ENCODE measurements around the gene BMPR1A. TPM values are rescaled to one million over a fixed set of nuclear protein-coding genes. Genes with fewer than 3 reads are reported as not detected.

BMPR1A gene
- total and polyA plus RNA-seq, 4 donors = 3.8 to 66.2 (median 19.7) TPM

DNA sequence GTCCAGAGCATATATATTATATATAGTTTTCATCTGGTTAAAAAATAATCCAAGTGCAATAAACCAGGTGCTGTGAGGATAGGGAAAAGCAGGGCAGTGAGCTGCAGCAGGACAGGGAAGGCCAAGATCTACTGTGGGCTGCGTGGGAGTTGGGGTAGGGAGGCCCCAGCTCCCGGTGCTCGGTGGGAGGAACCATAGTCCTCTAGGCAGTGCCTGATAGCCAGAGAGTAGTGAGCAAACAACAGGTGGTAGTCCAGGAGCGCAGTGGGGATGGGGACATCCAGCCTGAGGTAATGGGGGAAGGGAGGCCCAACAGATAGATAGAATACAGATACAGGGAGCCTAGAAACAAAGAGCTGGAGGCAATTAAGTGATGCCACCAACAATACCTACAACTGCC lies 4.1 kb upstream of the BMPR1A start:
- Histone ChIP-seq H3K4me1 (ENCODE audit: control insufficient read depth in 5 of 5, insufficient read depth in 5 of 5, low read length in 5 of 5) (peaks cover 4 to 27% (median 7%) of the 10 kb centered on the region in 5 donors), H3K27me3 (ENCODE audit: control insufficient read depth in 3 of 3, insufficient read depth in 3 of 3, low read length in 2 of 3) (peaks cover 0 to 4% (median 0%) of the 10 kb centered on the region in 3 donors), H3K27ac (ENCODE audit: low read depth in 1 of 2, low read length in 1 of 2) (peak overlapping the region in 1 of 2 donors; percentile 2), H3K9ac (ENCODE audit: insufficient read depth in 1 of 2, low read length in 2 of 2) (no peak overlapping the region), H3K4me3 (no peak overlapping the region), H3K9me3 (ENCODE audit: control insufficient read depth in 4 of 4, insufficient read depth in 3 of 4, low read length in 3 of 4) (no peaks in the 10 kb centered on the region), H3K36me3 (ENCODE audit: control insufficient read depth in 4 of 4, insufficient read depth in 4 of 4, low read length in 4 of 4) (no peaks in the 10 kb centered on the region)
- DNase-seq (no peak), ATAC-seq (ENCODE audit: insufficient read depth, low FRiP score) (no peak)
- 76 to 84% methylated on average over 4 of the region's 4 CpGs for WGBS, 2 donors
- TF ChIP-seq, protein P1, sequence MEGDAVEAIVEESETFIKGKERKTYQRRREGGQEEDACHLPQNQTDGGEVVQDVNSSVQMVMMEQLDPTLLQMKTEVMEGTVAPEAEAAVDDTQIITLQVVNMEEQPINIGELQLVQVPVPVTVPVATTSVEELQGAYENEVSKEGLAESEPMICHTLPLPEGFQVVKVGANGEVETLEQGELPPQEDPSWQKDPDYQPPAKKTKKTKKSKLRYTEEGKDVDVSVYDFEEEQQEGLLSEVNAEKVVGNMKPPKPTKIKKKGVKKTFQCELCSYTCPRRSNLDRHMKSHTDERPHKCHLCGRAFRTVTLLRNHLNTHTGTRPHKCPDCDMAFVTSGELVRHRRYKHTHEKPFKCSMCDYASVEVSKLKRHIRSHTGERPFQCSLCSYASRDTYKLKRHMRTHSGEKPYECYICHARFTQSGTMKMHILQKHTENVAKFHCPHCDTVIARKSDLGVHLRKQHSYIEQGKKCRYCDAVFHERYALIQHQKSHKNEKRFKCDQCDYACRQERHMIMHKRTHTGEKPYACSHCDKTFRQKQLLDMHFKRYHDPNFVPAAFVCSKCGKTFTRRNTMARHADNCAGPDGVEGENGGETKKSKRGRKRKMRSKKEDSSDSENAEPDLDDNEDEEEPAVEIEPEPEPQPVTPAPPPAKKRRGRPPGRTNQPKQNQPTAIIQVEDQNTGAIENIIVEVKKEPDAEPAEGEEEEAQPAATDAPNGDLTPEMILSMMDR (IDR thresholded peaks at IDR 0.05; ENCODE audit: control extremely low read depth, extremely low read depth) = no peak

DNA sequence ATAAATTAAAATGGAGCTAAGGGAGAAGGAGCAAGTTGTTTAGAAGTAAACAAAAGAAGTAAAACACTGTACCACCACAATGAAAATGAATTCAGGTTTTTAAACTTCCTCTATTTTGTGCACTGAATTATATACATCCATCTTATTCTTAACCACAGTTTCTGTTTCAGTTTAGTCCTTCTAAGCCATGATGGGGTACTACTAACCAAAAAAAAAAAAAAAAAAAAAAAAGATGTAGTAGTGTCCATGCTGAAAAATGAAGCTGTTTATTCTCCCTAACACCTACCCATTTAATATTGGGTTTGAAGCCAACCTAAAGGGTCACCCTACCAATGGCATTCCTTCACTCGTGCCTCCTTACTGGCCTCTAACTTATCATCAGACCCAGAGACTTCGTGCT lies 3.4 kb upstream of the BMPR1A start:
- 85 to 89% methylated on average over 2 of the region's 2 CpGs for WGBS, 2 donors

DNA sequence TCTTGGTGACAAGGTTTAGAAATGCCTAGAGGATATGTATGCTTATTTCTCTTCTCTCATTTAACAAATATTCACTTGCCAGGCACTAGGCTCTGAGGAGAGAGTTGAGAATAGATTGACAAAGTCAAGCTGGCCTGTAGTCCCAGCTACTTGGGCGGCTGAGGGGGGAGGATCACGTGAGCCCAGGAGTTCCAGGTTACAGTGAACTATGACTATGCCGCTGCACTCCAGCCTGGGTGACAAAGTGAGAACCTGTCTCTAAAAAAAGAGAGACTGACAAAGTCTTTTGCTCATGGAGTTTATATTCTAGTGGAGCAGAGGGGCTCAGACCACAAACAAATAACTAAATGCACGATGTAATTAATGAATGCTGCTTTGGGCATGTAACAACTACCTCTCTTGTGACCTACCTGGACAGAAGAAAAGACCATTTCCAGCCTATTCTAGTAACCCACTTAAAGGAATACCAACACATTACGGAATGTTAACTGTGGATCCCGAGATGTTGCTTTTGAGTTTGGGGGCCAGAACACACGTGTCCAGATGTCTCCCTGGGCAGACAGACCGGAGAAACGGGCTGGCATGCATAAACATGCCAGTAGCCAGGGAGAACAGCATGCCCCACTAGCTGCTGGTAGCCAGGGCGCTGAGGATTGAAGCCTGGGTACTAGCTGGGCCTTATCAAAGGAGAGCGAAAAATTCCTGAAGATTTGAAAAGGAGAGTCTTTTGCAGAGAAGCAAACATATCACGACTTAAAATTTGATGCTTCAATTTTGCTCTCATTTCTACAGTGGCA lies 2.6 kb upstream of the BMPR1A start:
- DNase-seq (peak in 2 of 3 donors; percentile 28 to 40), ATAC-seq (ENCODE audit: insufficient read depth, low FRiP score) (no peak)
- TF ChIP-seq, protein P1 (IDR thresholded peaks at IDR 0.05; ENCODE audit: control extremely low read depth, extremely low read depth) = no peak
- Histone ChIP-seq H3K27ac (ENCODE audit: low read depth in 1 of 2, low read length in 1 of 2) (peak overlapping the region in 1 of 2 donors; percentile 89), H3K36me3 (ENCODE audit: control insufficient read depth in 4 of 4, insufficient read depth in 4 of 4, low read length in 4 of 4) (no peaks in the 10 kb centered on the region), H3K4me3 (no peak overlapping the region), H3K27me3 (ENCODE audit: control insufficient read depth in 3 of 3, insufficient read depth in 3 of 3, low read length in 2 of 3) (peaks cover 0 to 4% (median 0%) of the 10 kb centered on the region in 3 donors), H3K9me3 (ENCODE audit: control insufficient read depth in 4 of 4, insufficient read depth in 3 of 4, low read length in 3 of 4) (no peaks in the 10 kb centered on the region), H3K9ac (ENCODE audit: insufficient read depth in 1 of 2, low read length in 2 of 2) (peak overlapping the region in 1 of 2 donors; percentile 38), H3K4me1 (ENCODE audit: control insufficient read depth in 5 of 5, insufficient read depth in 5 of 5, low read length in 5 of 5) (peaks cover 4 to 21% (median 7%) of the 10 kb centered on the region in 5 donors)
- 80 to 88% methylated on average over 12 of the region's 12 CpGs for WGBS, 2 donors

More for the DNA sequence above, 3.4 kb upstream of the BMPR1A start:
- Histone ChIP-seq H3K4me1 (ENCODE audit: control insufficient read depth in 5 of 5, insufficient read depth in 5 of 5, low read length in 5 of 5) (peaks cover 4 to 22% (median 7%) of the 10 kb centered on the region in 5 donors), H3K27me3 (ENCODE audit: control insufficient read depth in 3 of 3, insufficient read depth in 3 of 3, low read length in 2 of 3) (peaks cover 0 to 4% (median 0%) of the 10 kb centered on the region in 3 donors), H3K27ac (ENCODE audit: low read depth in 1 of 2, low read length in 1 of 2) (peak overlapping the region in 1 of 2 donors; percentile 89), H3K4me3 (no peak overlapping the region), H3K9ac (ENCODE audit: insufficient read depth in 1 of 2, low read length in 2 of 2) (peak overlapping the region in 1 of 2 donors; percentile 20), H3K36me3 (ENCODE audit: control insufficient read depth in 4 of 4, insufficient read depth in 4 of 4, low read length in 4 of 4) (no peaks in the 10 kb centered on the region), H3K9me3 (ENCODE audit: control insufficient read depth in 4 of 4, insufficient read depth in 3 of 4, low read length in 3 of 4) (no peaks in the 10 kb centered on the region)
- no peak for DNase-seq
- TF ChIP-seq, protein P1 (IDR thresholded peaks at IDR 0.05; ENCODE audit: control extremely low read depth, extremely low read depth) = no peak
- no peak for ATAC-seq (ENCODE audit: insufficient read depth, low FRiP score)
